Measurements from ENCODE around the gene PRKCD. TPM values are rescaled to one million over a fixed set of nuclear protein-coding genes. Genes with fewer than 3 reads are reported as not detected.

PRKCD gene
- total RNA-seq, 6 donors from 2014 or later = 57.7 to 116 (median 67.9) TPM

DNA sequence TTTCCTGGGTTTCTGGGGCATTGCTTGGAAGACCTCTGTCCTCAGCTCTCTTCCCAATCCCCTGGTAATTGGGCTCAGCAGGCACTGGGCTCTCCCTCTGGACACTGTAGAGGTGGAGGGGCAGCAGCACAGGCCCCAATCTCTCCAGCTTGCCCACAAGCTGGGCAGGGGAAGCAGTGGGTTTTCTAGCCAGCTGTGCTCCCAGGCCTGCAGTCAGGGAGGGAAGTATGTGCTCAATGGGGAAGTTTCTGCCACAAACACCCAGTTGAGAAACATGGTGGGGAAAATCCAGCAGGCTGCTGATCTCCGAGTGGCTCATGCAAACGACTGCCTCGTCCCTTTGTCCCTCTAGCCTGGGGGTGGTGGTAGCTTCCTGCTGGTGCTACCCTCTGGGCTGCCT lies 18.0 kb upstream of the PRKCD start:
- H3K36me3 ChIP-seq = no peaks in the 10 kb centered on the region
- TF ChIP-seq, protein P1, sequence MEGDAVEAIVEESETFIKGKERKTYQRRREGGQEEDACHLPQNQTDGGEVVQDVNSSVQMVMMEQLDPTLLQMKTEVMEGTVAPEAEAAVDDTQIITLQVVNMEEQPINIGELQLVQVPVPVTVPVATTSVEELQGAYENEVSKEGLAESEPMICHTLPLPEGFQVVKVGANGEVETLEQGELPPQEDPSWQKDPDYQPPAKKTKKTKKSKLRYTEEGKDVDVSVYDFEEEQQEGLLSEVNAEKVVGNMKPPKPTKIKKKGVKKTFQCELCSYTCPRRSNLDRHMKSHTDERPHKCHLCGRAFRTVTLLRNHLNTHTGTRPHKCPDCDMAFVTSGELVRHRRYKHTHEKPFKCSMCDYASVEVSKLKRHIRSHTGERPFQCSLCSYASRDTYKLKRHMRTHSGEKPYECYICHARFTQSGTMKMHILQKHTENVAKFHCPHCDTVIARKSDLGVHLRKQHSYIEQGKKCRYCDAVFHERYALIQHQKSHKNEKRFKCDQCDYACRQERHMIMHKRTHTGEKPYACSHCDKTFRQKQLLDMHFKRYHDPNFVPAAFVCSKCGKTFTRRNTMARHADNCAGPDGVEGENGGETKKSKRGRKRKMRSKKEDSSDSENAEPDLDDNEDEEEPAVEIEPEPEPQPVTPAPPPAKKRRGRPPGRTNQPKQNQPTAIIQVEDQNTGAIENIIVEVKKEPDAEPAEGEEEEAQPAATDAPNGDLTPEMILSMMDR (IDR thresholded peaks at IDR 0.05) = no peak
- TF ChIP-seq POLR2A (IDR thresholded peaks at IDR 0.05) (no peak), POLR2AphosphoS5 (IDR thresholded peaks at IDR 0.05) (no peak), EP300 (IDR thresholded peaks at IDR 0.05) (no peak)
- DNase-seq (peak in 1 of 2 donors; percentile 74), ATAC-seq (ENCODE audit: low FRiP score in 2 of 2) (peak in 1 of 2 donors; percentile 60)
- H3K4me1 ChIP-seq = peaks cover 3 to 43% (median 18%) of the 10 kb centered on the region in 4 donors
- WGBS, 2 donors = 40 to 45% methylated on average over 2 to 3 of the region's 3 CpGs
- peak overlapping the region in 2 of 4 donors; percentile 37 to 56 for H3K27ac ChIP-seq
- H3K9me3 ChIP-seq = no peaks in the 10 kb centered on the region
- H3K27me3 ChIP-seq = no peaks in the 10 kb centered on the region
- H3K4me3 ChIP-seq = no peak overlapping the region

DNA sequence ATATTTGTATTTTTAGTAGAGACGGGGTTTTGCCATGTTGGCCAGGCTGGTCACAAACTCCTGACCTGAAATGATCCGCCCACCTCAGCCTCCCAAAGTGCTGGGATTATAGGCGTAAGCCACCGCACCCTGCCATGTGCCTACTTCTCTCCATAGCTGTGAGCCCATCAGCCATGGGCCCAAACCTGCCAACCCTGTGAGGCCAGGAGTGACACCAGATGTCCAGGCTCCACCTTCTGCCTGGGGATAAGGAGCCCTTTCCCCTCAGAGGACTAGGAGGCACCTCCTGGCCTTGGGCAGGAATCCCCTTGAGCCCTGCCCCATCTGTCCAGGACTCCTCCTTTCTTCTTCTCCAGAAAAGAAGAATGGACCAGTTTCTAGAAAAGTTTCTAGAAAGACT lies 16.6 kb upstream of the PRKCD start:
- Histone ChIP-seq H3K27me3 (no peaks in the 10 kb centered on the region), H3K4me1 (peaks cover 3 to 53% (median 23%) of the 10 kb centered on the region in 4 donors), H3K9me3 (no peaks in the 10 kb centered on the region), H3K36me3 (no peaks in the 10 kb centered on the region), H3K27ac (peak overlapping the region in 1 of 4 donors; percentile 75), H3K4me3 (no peak overlapping the region)
- no peak for DNase-seq
- TF ChIP-seq POLR2A (IDR thresholded peaks at IDR 0.05) (no peak), EP300 (IDR thresholded peaks at IDR 0.05) (no peak), POLR2AphosphoS5 (IDR thresholded peaks at IDR 0.05) (no peak)
- TF ChIP-seq, protein P1 (IDR thresholded peaks at IDR 0.05) = no peak
- no peak for ATAC-seq (ENCODE audit: low FRiP score in 2 of 2)
- WGBS, 2 donors = 89 to 92% methylated on average over 4 of the region's 4 CpGs

DNA sequence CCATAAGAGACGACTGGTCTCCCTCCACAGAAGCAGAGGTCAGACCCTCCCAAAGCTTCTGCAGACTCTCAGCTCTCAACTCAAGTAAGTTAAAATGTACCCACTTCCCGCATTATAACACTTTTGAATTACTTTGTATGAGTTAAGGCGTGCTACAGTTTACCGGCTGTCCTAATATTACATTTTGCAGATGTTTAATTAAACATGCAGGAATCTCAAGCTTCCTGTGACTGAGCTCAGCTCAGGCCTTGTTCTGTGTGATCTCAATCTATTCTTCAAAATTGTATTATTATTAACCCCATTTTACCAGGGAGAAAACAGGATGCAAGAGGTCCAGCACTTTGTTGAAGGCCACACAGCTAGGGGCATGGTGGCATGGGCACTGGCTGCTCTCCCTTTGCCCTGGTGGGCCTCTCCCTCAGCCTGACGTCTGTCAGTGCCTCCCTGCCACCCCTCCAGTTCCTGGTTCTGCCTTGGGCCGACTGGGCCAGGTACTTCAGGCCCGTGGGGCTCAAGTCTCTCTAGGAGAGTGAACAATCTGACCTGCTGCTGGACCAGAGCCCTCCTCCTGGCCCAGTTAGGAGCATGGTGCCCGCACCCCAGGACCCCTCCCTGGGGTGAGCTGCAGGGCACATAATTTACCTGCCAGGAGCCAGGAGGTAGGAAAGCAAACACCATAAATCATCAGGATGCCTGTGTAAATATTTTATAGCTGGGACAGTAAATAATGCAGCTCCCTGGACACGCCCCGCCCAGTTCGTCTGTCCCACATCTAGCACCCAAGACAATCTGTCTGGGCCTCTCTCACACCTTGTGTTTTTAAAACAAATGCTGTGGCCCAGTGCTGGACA lies 15.9 kb upstream of the PRKCD start:
- 71 to 74% methylated on average over 9 to 11 of the region's 11 CpGs for WGBS, 2 donors
- Histone ChIP-seq H3K27ac (peak overlapping the region in 3 of 4 donors; percentile 28 to 75 (median 62)), H3K36me3 (no peaks in the 10 kb centered on the region), H3K4me1 (peaks cover 4 to 59% (median 28%) of the 10 kb centered on the region in 4 donors), H3K9me3 (no peaks in the 10 kb centered on the region), H3K4me3 (no peak overlapping the region), H3K27me3 (no peaks in the 10 kb centered on the region)
- no peak for TF ChIP-seq POLR2AphosphoS5 (IDR thresholded peaks at IDR 0.05)
- no peak for TF ChIP-seq EP300 (IDR thresholded peaks at IDR 0.05)
- no peak for TF ChIP-seq POLR2A (IDR thresholded peaks at IDR 0.05)
- TF ChIP-seq, protein P1 (IDR thresholded peaks at IDR 0.05) = no peak
- ATAC-seq (ENCODE audit: low FRiP score in 2 of 2) = no peak
- peak in 1 of 2 donors; percentile 36 for DNase-seq

DNA sequence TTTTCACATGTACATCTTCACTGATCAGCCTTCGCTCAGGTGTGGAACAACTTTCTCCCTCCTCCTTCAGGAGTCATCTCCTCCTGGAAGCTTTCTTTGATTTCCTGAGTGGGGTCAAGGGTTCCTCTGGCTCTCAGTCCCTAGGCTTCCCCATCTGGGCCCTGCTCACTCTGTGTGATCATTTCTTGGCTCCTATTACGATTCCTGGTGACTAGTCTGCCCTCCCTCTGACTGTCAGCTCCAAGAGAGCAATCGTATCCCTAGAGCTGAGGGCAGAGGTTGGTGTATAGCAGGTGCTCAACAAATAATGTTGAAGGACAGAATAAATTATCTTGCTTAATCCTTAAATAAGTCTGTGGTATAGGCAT lies 15.3 kb upstream of the PRKCD start:
- DNase-seq (no peak), ATAC-seq (ENCODE audit: low FRiP score in 2 of 2) (no peak)
- Histone ChIP-seq H3K4me3 (no peak overlapping the region), H3K9me3 (no peaks in the 10 kb centered on the region), H3K36me3 (no peaks in the 10 kb centered on the region), H3K27me3 (no peaks in the 10 kb centered on the region), H3K27ac (peak overlapping the region in 3 of 4 donors; percentile 28 to 75 (median 62)), H3K4me1 (peaks cover 10 to 65% (median 30%) of the 10 kb centered on the region in 4 donors)
- WGBS, 2 donors = 57 to 70% methylated on average over 3 of the region's 3 CpGs
- TF ChIP-seq POLR2A (IDR thresholded peaks at IDR 0.05) = no peak
- no peak for TF ChIP-seq POLR2AphosphoS5 (IDR thresholded peaks at IDR 0.05)
- TF ChIP-seq, protein P1 (IDR thresholded peaks at IDR 0.05) = no peak
- no peak for TF ChIP-seq EP300 (IDR thresholded peaks at IDR 0.05)

Data from upper lobe of left lung (tissue), 6 donors.